NCI-H82 treated with DMSO at 0.1 percent for 48 hours (cell line): ENCODE results near the gene ARL4A.
A peak's percentile ranks its signal among the peaks of the same experiment; 100 is the strongest.
"Not testable (repeated sequence)": the region's sequence is repeated elsewhere in the genome, so short reads cannot be mapped to it uniquely, and the experiment has no call there.

Source experiments
- DNase-seq: peaks from one replicate; lab custom pipeline; 2025; ENCODE audit not compliant: unreplicated experiment; lab: John Stamatoyannopoulos, UW

The ARL4A gene

GRCh38 chr7:12661581-12661980 lies 25.9 kb upstream of the ARL4A start:
- no peak for DNase-seq

GRCh38 chr7:12670000-12670729 lies 17.3 kb upstream of the ARL4A start:
- no peak for DNase-seq

GRCh38 chr7:12670743-12671520 lies 16.5 kb upstream of the ARL4A start:
- no peak for DNase-seq

GRCh38 chr7:12673436-12673835 lies 14.0 kb upstream of the ARL4A start:
- not testable (repeated sequence) for DNase-seq

- no peak for DNase-seq
Measured at GRCh38 chr7:12674053-12674452, 13.4 kb upstream of the ARL4A start.

- DNase-seq = peak; percentile 9
Measured at GRCh38 chr7:12674861-12675260, 12.6 kb upstream of the ARL4A start.

- no peak for DNase-seq
Measured at GRCh38 chr7:12683678-12684585, 3.5 kb upstream of the ARL4A start.

- DNase-seq = no peak
Measured at GRCh38 chr7:12684733-12685132, 2.7 kb upstream of the ARL4A start.

- DNase-seq = no peak
Measured at GRCh38 chr7:12685550-12685949, 1.9 kb upstream of the ARL4A start.

GRCh38 chr7:12686234-12686890 lies 1.1 kb upstream of the ARL4A start:
- peak; percentile 41 for DNase-seq

GRCh38 chr7:12687718-12688171 lies 312 bp downstream of the ARL4A start:
- DNase-seq = no peak

GRCh38 chr7:12688485-12689170 lies 1.2 kb downstream of the ARL4A start:
- not testable (repeated sequence) for DNase-seq

- DNase-seq = no peak
Measured at GRCh38 chr7:12689451-12689850, 2.0 kb downstream of the ARL4A start.

GRCh38 chr7:12690041-12690878 lies 2.8 kb downstream of the ARL4A start:
- no peak for DNase-seq

- not testable (repeated sequence) for DNase-seq
Measured at GRCh38 chr7:12691388-12691787, 4.0 kb downstream of the ARL4A start.

GRCh38 chr7:12692035-12692434 lies 4.6 kb downstream of the ARL4A start:
- DNase-seq = no peak

- DNase-seq = no peak
Measured at GRCh38 chr7:12692479-12693259, 5.2 kb downstream of the ARL4A start.

GRCh38 chr7:12694817-12695216 lies 7.4 kb downstream of the ARL4A start:
- no peak for DNase-seq

- DNase-seq = no peak
Measured at GRCh38 chr7:12695965-12696364, 8.5 kb downstream of the ARL4A start.
